ENCODE results near the gene PIK3R2. TPM values are rescaled to one million over a fixed set of nuclear protein-coding genes. Genes with fewer than 3 reads are reported as not detected.

The PIK3R2 gene
- total and polyA plus RNA-seq, 2 of the 8 experiments (the other 6 are each of a cell fraction or from before 2014, with no cell fraction given): 21.7 to 57.1 TPM

- POLR2A ChIA-PET (ENCODE audit: partially characterized antibody): interaction anchor here (0.6 to 1.5 kb wide), 7 partner anchors 11 to 126 kb away, joined by 3 read pairs; partner anchors contain the start of gene JUND
- TF ChIP-seq TAF7 (optimal IDR thresholded peaks at IDR 0.05; ENCODE audit: borderline replicate concordance, low read depth, low read length): no peak
- no peak for TF ChIP-seq KDM4A (IDR thresholded peaks at IDR 0.05; ENCODE audit: low read depth, low read length, severe bottlenecking)
- TF ChIP-seq CBX8 (IDR thresholded peaks at IDR 0.05; ENCODE audit: borderline replicate concordance, low read depth, low read length): no peak
- TF ChIP-seq RNF2 (IDR thresholded peaks at IDR 0.05; ENCODE audit: borderline replicate concordance, low read depth, low read length, missing control alignments, poor library complexity, severe bottlenecking): no peak
- TF ChIP-seq BACH1 (IDR thresholded peaks at IDR 0.05; ENCODE audit: low read length): no peak
- TF ChIP-seq SUZ12 (IDR thresholded peaks at IDR 0.05; ENCODE audit: low read length): no peak
- no peak for TF ChIP-seq BCL11A (IDR thresholded peaks at IDR 0.05; ENCODE audit: low read depth in 2 of 2, low read length in 2 of 2)
- TF ChIP-seq SIRT6 (IDR thresholded peaks at IDR 0.05; ENCODE audit: low read length): no peak
- TF ChIP-seq MAX (IDR thresholded peaks at IDR 0.05): no peak
These were observed 2.4 kb downstream of the PIK3R2 start for GRCh38 chr19:18155095-18156087.

More at GRCh38 chr19:18155095-18156087, 2.4 kb downstream of the PIK3R2 start:
- Histone ChIP-seq H3K23me2 (ENCODE audit: low read depth, low read length) (peaks cover 13% of the 10 kb centered on the region), H2BK15ac (ENCODE audit: low read length) (no peak overlapping the region), H3K14ac (ENCODE audit: insufficient read length) (no peak overlapping the region), H4K91ac (replicated peaks; ENCODE audit: insufficient read length, low read length) (no peak overlapping the region), H3K79me1 (ENCODE audit: low read depth, low read length) (peaks cover 4% of the 10 kb centered on the region; the same call in 1 of the 2 replicates), H3K4me3 (ENCODE audit: extremely low read depth in 1 of 4, insufficient read depth in 2 of 4, low read depth in 3 of 4, low read length in 4 of 4) (no peak overlapping the region), H3K79me2 (ENCODE audit: control insufficient read depth in 1 of 2, insufficient read depth in 2 of 2, low read length in 2 of 2) (no peaks in the 10 kb centered on the region; a peak in 1 of 4 replicates), H3K23ac (ENCODE audit: insufficient read length) (no peak overlapping the region), H2AFZ (ENCODE audit: low read length) (no peak overlapping the region), H3K4me2 (ENCODE audit: insufficient read depth in 1 of 2, low read depth in 2 of 2, low read length in 2 of 2) (no peak overlapping the region; a peak in 1 of 4 replicates), H3K56ac (replicated peaks; ENCODE audit: insufficient read length, low read depth, low read length) (no peak overlapping the region), H3K4me1 (replicated peaks in 1 of 4; ENCODE audit: control insufficient read depth in 3 of 4, insufficient read depth in 4 of 4, low read length in 3 of 4) (peaks cover 0 to 9% (median 4%) of the 10 kb centered on the region in 4 experiments; a peak in 4 of 7 replicates), H2AK5ac (ENCODE audit: low read depth, low read length) (no peak overlapping the region), H3K9me3 (ENCODE audit: insufficient read depth in 2 of 2, low read depth in 1 of 2, low read length in 1 of 2) (no peaks in the 10 kb centered on the region), H4K20me1 (replicated peaks in 1 of 2; ENCODE audit: control insufficient read depth in 1 of 2, insufficient read depth in 2 of 2, low read length in 2 of 2) (peaks cover 7 to 17% of the 10 kb centered on the region in 2 experiments), H2BK120ac (replicated peaks; ENCODE audit: low read depth, low read length) (no peak overlapping the region), H3K18ac (ENCODE audit: extremely low read depth, low read length) (no peak overlapping the region), H3K27me3 (replicated peaks in 1 of 4; ENCODE audit: control insufficient read depth in 3 of 4, extremely low read depth in 1 of 4, insufficient read depth in 3 of 4, low read length in 3 of 4) (no peaks in the 10 kb centered on the region), H3K4ac (replicated peaks; ENCODE audit: insufficient read length, low read depth, low read length) (no peak overlapping the region), H3K9ac (replicated peaks in 1 of 4; ENCODE audit: extremely low read depth in 1 of 4, low read depth in 3 of 4, low read length in 3 of 4) (0 out of 7 replicates have a peak overlapping the region, but pooled peaks of 1 of the 4 experiments have one; percentile 15), H3K36me3 (ENCODE audit: control insufficient read depth in 2 of 4, insufficient read depth in 4 of 4, low read length in 3 of 4) (peaks cover 0 to 10% (median 4%) of the 10 kb centered on the region in 4 experiments; a peak in 2 of 8 replicates), H4K5ac (ENCODE audit: insufficient read length, low read depth, low read length) (no peak overlapping the region), H3K27ac (ENCODE audit: low read depth, low read length) (no peak overlapping the region), H2BK5ac (ENCODE audit: low read depth, low read length) (no peak overlapping the region), H4K8ac (ENCODE audit: extremely low read depth, insufficient read depth, low read length) (no peak overlapping the region), H2BK20ac (ENCODE audit: low read length) (no peak overlapping the region), H2BK12ac (ENCODE audit: low read depth, low read length) (no peak overlapping the region)
- CTCF ChIA-PET (ENCODE audit: partially characterized antibody): interaction anchor here (0.6 to 1.3 kb wide), 9 partner anchors 13 to 881 kb away, joined by 3 to 5 read pairs (median 3); no protein-coding TSS in a partner anchor
- FAIRE-seq (no peak), DNase-seq (ENCODE audit: low read depth in 1 of 2, low spot score in 2 of 2) (no peak)
- WGBS, 2 experiments (ENCODE audit: extremely low coverage in 1 of 2, insufficient coverage in 1 of 2, insufficient read length in 1 of 2, insufficient replicate concordance in 2 of 2, low coverage in 1 of 2, low lambda C conversion rate in 2 of 2, missing lambda C conversion rate in 1 of 2): 98% methylated on average over 41 of the region's 43 CpGs; no CpG with 5 or more reads in 1 of the 2 experiments
